ENCODE data around the gene ADCY9. TPM values are rescaled to one million over a fixed set of nuclear protein-coding genes. Genes with fewer than 3 reads are reported as not detected.

ADCY9 gene
- total RNA-seq, 4 donors from 2014 or later: 19.0 to 32.7 (median 29.6) TPM

DNA sequence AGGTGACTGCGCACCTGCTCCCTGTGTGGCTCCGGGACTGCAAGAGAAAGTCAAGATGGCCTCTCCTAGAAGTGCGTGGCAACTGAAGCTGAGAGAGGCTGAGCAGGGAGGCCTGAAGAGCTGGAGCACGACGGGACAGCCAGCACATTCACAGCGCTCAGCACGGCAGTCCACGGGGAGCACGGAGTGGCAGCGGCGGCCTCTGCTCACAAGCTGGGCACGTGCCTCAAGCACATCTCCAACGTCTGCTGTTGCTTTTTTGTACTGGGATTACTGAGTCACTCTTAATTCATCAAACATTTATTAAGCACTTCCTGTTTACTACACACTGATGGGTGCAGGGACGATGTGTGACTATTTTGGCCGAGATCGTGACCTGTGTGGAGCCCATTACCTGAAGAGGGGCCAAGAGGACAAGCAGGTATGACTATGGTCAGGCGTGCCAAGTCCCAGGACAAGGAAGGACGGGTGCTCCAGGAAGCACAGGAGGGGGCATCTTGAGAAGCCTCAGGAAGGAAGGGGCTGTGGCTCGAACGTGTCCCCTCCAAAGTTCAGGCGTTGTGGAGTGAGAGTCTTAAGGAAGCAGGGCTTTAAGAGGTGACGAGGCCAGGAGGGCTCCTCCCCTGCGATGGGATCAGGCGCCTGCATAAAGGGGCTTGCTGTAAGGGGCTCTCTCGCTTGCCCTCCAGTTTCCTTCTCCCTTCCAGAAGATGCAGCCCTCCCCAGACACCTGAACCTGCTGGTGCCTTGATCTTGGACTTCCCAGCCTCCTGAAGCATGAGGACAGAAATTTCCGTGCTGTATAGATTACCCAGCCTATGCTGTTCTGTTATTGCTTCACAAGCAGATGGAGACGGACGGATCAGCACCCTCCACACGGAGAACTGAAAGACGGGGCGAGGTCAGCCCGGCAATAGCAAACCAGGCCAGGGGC is 105.8 kb downstream of the ADCY9 start:
- no peak for DNase-seq (ENCODE audit: low spot score in 2 of 2)
- H3K27me3 ChIP-seq: no peaks in the 10 kb centered on the region
- H3K9me3 ChIP-seq: no peaks in the 10 kb centered on the region
- H3K27ac ChIP-seq: peak overlapping the region in 1 of 4 donors; percentile 47
- peaks cover 0 to 45% (median 6%) of the 10 kb centered on the region in 4 donors for H3K4me1 ChIP-seq
- 82 to 84% methylated on average over 30 to 32 of the region's 32 CpGs for WGBS, 2 donors
- no peaks in the 10 kb centered on the region for H3K36me3 ChIP-seq
- TF ChIP-seq, protein P1, sequence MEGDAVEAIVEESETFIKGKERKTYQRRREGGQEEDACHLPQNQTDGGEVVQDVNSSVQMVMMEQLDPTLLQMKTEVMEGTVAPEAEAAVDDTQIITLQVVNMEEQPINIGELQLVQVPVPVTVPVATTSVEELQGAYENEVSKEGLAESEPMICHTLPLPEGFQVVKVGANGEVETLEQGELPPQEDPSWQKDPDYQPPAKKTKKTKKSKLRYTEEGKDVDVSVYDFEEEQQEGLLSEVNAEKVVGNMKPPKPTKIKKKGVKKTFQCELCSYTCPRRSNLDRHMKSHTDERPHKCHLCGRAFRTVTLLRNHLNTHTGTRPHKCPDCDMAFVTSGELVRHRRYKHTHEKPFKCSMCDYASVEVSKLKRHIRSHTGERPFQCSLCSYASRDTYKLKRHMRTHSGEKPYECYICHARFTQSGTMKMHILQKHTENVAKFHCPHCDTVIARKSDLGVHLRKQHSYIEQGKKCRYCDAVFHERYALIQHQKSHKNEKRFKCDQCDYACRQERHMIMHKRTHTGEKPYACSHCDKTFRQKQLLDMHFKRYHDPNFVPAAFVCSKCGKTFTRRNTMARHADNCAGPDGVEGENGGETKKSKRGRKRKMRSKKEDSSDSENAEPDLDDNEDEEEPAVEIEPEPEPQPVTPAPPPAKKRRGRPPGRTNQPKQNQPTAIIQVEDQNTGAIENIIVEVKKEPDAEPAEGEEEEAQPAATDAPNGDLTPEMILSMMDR (IDR thresholded peaks at IDR 0.05): no peak
- TF ChIP-seq EP300 (IDR thresholded peaks at IDR 0.05) (no peak), POLR2A (IDR thresholded peaks at IDR 0.05) (no peak)
- H3K4me3 ChIP-seq: no peak overlapping the region

DNA sequence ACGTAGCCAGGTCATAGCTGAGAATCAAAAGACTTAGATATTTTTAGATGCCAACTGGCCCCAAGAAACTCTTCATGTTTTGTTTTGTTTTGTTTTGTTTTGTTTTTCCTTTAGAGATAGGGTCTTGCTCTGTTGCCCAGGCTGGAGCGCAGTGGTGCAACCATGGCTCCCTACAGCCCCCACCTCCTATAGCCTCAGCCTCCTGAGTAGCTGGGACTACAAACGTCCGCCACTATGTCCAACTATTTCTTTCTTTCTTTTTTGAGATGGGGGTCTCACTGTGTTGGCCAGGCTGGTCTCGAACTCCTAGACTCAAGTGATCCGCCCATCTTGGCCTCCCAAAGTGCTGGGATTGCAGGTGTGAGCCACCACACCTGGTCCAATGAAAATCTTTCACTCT is 107.1 kb downstream of the ADCY9 start:
- no peak overlapping the region for H3K4me3 ChIP-seq
- TF ChIP-seq, protein P1 (IDR thresholded peaks at IDR 0.05): no peak
- TF ChIP-seq EP300 (IDR thresholded peaks at IDR 0.05) (no peak), POLR2A (IDR thresholded peaks at IDR 0.05) (no peak)
- no peak overlapping the region for H3K27ac ChIP-seq
- WGBS, 2 donors: 95 to 98% methylated on average over 6 of the region's 6 CpGs
- no peaks in the 10 kb centered on the region for H3K36me3 ChIP-seq
- DNase-seq (ENCODE audit: low spot score in 2 of 2): no peak
- peaks cover 0 to 35% (median 6%) of the 10 kb centered on the region in 4 donors for H3K4me1 ChIP-seq
- no peaks in the 10 kb centered on the region for H3K9me3 ChIP-seq
- no peaks in the 10 kb centered on the region for H3K27me3 ChIP-seq

DNA sequence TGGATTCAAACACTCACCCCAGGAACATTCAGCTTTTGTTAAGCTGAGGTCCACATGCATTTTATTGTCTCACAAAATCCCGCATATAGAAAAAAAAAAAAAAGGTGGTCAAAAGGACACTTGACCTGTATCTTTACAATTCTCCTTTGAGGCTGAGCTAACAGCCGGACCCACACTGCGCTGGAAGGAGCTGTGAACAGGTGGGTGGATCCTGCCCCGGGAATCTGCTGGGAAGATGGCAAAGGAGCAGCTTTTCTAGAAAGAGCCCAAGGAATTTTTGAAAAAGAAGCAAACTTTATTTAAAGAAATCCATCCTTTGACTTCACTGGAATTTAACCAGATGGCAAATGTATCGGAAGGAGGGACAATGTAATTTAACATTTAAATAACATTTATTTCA is 108.1 kb downstream of the ADCY9 start:
- TF ChIP-seq, protein P1 (IDR thresholded peaks at IDR 0.05): no peak
- no peak for TF ChIP-seq POLR2A (IDR thresholded peaks at IDR 0.05)
- TF ChIP-seq EP300 (IDR thresholded peaks at IDR 0.05): no peak
- Histone ChIP-seq H3K9me3 (no peaks in the 10 kb centered on the region), H3K4me1 (peaks cover 0 to 24% (median 2%) of the 10 kb centered on the region in 4 donors), H3K27ac (no peak overlapping the region), H3K27me3 (no peaks in the 10 kb centered on the region), H3K36me3 (peaks cover 0 to under 1% (median 0%) of the 10 kb centered on the region in 3 donors), H3K4me3 (no peak overlapping the region)
- 68 to 76% methylated on average over 5 of the region's 5 CpGs for WGBS, 2 donors
- no peak for DNase-seq (ENCODE audit: low spot score in 2 of 2)

DNA sequence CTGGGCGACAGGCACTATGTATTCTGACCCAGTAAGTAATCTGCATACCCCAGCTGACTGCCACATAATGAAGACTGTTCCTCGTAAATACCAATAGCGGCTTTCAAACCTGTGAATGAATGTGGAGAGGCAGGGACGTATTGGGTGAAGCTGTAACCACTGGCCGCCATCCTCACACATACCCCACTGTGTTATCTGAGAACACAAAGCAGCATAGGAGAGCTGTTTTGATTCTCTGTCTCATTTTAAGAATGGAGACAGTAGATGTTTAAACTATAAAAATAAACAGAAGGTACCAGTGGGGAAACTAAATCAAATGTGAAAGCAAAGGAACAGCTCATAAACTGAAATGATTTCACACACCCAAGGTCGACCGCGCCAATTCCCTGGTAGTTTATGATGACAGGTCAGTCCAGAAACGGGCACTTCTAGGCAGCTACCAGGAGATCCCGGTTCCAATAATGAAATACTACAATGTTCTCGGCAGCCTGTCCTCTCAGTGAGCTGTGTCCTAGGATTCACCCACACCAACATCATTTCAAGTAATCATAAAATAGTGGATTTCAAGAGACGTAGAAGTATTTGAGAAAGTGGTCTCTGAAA is 109.7 kb downstream of the ADCY9 start:
- Histone ChIP-seq H3K9me3 (no peaks in the 10 kb centered on the region), H3K36me3 (peaks cover 0 to 3% (median 0%) of the 10 kb centered on the region in 3 donors), H3K27me3 (no peaks in the 10 kb centered on the region), H3K4me3 (no peak overlapping the region), H3K4me1 (peaks cover 0 to 10% (median 0%) of the 10 kb centered on the region in 4 donors), H3K27ac (no peak overlapping the region)
- TF ChIP-seq, protein P1 (IDR thresholded peaks at IDR 0.05): no peak
- TF ChIP-seq EP300 (IDR thresholded peaks at IDR 0.05) (no peak), POLR2A (IDR thresholded peaks at IDR 0.05) (no peak)
- 88 to 94% methylated on average over 12 of the region's 12 CpGs for WGBS, 2 donors
- DNase-seq (ENCODE audit: low spot score in 2 of 2): no peak

DNA sequence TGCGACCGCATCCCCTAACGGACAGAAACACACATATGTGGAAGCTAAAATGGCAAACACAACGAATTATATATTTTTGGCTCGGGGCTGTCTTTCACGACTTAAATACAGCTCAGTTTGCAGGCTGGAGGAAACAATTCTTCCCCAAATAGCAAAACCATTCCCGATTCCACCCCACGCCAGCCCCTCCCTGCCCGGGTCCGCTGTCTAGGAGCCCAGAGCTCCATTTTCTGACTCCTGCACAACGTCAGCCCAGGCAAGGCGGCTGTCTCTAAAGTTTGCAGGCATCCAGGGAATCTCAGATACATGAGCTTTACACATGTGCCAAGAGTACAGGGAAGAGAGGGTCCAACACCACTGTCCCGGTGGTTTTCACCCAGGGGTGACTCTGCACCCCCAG is 110.5 kb downstream of the ADCY9 start:
- Histone ChIP-seq H3K4me1 (peaks cover 0 to 5% (median 0%) of the 10 kb centered on the region in 4 donors), H3K36me3 (peaks cover 0 to 3% (median 0%) of the 10 kb centered on the region in 3 donors), H3K27ac (no peak overlapping the region), H3K27me3 (no peaks in the 10 kb centered on the region), H3K9me3 (no peaks in the 10 kb centered on the region), H3K4me3 (no peak overlapping the region)
- WGBS, 2 donors: 88 to 93% methylated on average over 12 to 13 of the region's 13 CpGs
- TF ChIP-seq, protein P1 (IDR thresholded peaks at IDR 0.05): no peak
- TF ChIP-seq POLR2A (IDR thresholded peaks at IDR 0.05) (no peak), EP300 (IDR thresholded peaks at IDR 0.05) (no peak)
- no peak for DNase-seq (ENCODE audit: low spot score in 2 of 2)

Data from tibial nerve (tissue), 4 donors.